GM12801 (cell line): Measurements from ENCODE around the gene KCNJ5.

Source experiments
- TF ChIP-seq, protein P1 (sequence below): IDR thresholded peaks from one replicate; pipeline ENCODE4 v1.5.1; 2011; ENCODE audit warnings: control low read depth; ENCODE audit not compliant: insufficient read length; ENCODE audit errors: extremely low read depth

The KCNJ5 gene

DNA sequence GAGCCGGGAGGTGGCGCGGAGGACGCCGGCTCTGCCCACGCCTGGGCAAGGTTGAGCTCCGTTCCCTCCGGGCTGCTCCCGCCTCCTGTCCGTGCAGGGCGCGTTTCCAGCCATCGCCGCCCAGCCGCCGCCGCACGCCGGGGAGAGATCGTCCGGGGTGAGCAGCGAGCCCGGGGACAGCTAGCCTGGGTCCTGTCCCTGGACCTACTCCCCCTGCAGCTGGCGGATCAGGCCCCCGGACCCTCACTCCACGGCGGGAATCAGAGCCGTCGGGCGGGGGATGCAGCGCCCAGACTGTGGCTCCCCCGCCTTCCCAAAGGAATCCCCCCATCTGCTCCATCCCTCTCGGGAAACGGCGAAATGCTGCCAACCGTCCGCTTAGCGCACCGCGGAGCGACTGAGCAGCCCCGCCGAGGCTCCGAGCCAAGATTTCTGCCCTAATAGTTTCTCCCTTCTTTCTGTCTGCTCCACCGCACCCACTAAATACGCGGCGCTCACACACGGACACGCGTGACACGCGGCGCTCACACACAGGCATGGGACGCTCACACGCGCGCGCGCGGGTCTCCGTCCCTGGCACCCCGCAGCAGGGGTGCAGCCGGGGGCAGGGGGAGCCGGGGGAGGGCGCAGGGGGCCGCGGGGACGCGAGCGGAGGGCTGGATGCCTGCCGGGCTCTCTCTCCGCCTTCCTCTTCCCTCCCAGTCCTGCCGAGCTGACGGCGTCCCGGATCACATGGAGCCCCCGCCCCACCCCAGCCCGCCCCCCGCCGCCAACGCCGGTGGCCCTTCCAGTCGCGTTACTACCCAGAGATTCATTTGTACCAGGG lies at the start of gene KCNJ5:
Gene KCNJ5 (plus strand): TSS at position 814 of the 826 bp plus-strand sequence. CDS start 19,918 bp downstream, outside the sequence.
- TF ChIP-seq, protein P1, sequence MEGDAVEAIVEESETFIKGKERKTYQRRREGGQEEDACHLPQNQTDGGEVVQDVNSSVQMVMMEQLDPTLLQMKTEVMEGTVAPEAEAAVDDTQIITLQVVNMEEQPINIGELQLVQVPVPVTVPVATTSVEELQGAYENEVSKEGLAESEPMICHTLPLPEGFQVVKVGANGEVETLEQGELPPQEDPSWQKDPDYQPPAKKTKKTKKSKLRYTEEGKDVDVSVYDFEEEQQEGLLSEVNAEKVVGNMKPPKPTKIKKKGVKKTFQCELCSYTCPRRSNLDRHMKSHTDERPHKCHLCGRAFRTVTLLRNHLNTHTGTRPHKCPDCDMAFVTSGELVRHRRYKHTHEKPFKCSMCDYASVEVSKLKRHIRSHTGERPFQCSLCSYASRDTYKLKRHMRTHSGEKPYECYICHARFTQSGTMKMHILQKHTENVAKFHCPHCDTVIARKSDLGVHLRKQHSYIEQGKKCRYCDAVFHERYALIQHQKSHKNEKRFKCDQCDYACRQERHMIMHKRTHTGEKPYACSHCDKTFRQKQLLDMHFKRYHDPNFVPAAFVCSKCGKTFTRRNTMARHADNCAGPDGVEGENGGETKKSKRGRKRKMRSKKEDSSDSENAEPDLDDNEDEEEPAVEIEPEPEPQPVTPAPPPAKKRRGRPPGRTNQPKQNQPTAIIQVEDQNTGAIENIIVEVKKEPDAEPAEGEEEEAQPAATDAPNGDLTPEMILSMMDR, result no peak

- TF ChIP-seq, protein P1, result no peak
Measured at GRCh38 chr11:128841461-128842072, 49.6 kb upstream of the KCNJ5 start.

DNA sequence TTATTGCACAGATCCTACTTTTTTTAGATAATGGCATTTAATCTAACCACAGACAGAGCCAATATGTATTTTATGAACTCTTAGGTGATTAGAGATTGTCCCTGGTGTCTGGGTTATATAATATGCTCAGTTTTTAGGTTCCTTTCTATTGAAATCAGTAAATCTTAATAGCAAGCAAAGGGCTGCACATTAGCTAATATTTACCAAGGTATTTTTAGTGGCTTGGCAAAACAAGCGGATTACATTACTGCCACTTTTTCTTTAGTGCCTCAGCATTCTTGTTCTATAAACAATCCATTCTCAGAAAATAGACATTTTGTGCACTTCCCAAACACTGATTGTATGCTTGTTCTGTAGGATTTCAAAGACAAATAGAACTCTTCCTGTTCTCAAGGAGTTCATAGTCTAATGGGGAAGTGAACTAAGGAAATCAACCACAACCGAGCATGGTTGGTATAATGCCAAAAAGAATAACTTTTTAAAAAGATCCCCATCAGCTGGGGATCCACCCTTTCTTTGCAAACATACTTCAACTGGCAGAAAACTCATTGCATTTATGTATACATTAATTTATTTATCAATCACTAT lies 47.9 kb upstream of the KCNJ5 start:
- TF ChIP-seq, protein P1, result no peak

DNA sequence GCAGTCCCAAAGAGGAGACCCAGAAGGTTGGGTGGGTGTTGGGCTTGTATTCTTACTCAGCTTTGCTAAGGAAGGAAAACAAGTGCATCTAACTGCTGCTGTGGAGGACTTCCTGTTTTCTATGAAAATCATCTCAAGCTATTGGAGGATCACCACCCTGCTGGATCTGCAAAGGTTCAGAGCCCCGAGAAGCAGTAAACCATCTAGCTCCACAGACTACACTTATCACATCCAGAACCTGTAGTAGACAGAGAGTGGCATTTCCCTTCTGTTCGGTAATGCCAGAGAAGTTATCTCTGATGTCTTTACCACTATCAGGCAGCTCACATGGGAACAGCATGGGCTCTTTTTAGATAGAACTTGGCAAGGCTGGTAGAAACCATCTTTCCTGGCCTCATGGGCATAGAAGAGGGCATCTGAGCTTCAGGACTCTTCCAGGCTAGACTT lies 45.8 kb upstream of the KCNJ5 start:
- TF ChIP-seq, protein P1, result no peak

GRCh38 chr11:128846985-128847384 lies 44.2 kb upstream of the KCNJ5 start:
- TF ChIP-seq, protein P1, result no peak

GRCh38 chr11:128848815-128849455 lies 42.2 kb upstream of the KCNJ5 start:
- TF ChIP-seq, protein P1, result no peak

DNA sequence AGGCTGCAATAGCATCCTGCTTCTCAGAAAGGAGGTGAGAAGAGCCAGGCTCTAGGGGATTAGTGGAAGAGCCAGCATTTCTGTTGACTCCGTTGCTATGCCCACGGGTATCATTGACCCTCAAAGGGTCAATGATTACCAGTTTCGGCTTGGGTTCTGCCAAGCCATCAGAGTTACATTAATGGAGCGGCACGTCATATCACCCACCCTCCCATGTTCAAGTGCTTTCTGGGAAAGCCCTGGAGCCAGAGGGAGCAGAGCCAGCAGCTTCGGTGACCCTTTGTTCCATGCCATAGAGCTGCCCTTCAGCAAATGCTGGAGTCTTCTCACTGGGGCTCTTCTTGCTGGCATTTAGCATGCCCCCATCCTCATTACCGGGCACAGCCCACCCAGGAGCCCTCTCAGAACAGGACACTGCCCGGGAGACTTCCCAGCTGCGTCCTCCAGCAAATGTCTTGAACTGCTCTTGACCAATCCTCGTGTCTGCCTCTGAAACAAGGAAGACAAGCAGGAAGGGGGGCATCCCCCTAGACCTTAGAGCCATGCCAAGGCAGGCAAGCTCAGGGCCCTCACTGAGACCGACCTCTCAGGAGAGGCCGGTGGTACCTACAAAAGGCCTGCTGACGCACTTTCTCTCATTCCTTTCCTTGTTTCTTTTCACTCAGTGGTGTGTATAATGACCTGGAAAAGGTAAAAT lies 38.7 kb upstream of the KCNJ5 start:
- TF ChIP-seq, protein P1, result no peak
